Cortex of kidney (tissue), 1 donor: Measurements from ENCODE around the gene C9orf57.
"Not testable (repeated sequence)": the region's sequence is repeated elsewhere in the genome, so short reads cannot be mapped to it uniquely, and the experiment has no call there.

ENCODE experiments used
- DNase-seq: peaks from one replicate; lab custom pipeline; 2025; lab: John Stamatoyannopoulos, UW

The C9orf57 gene

DNA sequence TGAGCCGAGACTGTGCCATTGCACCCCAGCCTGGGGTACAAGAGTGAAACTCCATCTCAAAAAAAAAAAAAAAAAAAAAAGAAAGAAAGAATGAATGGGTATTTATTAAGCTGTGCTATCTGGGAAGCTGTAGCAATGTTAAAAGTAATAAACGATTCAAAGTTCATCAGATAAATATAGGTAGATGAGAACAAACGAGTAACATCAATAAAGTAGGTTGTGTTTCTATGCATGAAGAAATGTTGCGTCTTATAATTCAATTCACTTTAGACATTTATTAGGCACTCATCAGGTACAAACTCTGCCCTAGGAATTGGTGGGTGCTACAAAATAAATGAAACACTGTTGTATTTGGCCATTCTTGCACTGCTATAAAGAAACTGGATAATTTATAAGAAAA, 36.8 kb downstream of the C9orf57 start:
- no peak for DNase-seq

GRCh38 chr9:72022841-72023240, 37.6 kb downstream of the C9orf57 start:
- no peak for DNase-seq

DNA sequence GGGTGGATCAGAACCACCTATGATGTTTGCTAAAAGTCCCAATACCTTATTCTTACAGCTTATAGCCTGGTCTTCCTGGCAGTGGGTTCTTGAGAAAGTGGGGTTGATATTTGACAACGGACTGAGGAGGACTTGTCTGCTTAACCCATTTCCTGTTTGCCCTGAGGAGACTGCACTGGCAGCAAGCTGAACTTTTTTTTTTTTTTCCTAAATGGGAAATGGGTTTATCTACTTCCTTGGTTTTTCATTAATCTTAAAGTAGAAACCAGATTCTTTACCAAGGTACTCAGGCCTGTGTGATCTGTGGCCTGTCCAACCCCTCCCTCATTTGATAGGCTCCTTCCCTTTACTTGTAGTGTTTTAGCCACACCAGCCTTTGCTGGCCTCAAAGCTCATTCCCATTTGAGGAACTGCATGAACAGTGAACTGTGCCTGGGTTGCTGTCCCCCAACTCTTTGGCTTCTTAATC, 47.1 kb downstream of the C9orf57 start:
- no peak for DNase-seq

DNA sequence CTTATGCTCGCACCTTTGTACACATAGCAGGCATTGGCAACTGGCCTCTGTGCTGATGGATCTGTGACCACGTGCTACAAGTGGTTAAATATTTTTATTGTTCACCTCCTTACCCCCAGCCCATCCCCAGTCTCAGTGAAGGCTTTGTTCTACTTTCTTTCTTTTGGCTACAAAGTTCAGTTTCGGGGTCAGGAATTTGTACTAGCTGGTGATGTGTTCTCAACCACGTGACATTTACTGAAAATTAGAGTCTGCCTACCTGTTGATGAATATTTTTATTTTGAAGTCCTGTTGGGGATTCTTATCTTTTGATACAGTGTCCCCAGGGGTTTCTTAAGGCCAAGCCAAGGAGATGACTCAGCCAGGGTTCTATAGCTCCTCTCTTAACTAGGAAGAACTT, 47.8 kb downstream of the C9orf57 start:
- DNase-seq, result no peak

DNA sequence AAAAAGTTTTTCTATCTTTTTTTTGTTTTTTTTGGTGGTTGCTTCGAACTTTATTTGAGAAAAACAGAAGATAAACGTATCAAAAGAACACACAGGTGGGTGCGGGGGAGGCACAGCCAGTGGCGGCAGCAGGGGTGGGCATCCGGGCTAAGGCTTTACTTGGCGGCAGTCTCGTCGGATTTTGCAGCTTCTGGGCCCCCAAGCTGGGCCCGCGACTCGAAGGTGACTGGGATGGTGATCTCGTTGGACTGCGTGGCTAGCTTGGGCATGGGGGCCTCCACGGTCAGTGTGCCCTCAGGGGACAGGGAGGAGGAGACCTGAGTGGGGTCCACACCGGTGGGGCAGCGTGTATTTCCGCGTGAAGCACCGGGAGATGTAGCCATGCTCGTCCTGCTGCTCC, 52.7 kb downstream of the C9orf57 start:
- DNase-seq, result not testable (repeated sequence)

GRCh38 chr9:72006501-72006900, 53.9 kb downstream of the C9orf57 start:
- no peak for DNase-seq

- DNase-seq, result no peak
Observed at GRCh38 chr9:72005451-72005850, 55.0 kb downstream of the C9orf57 start.
